MV-4-11 (cell line): ENCODE data around the gene KRTAP23-1.

Experiments used
- DNase-seq: peaks from one replicate; lab custom pipeline; 2025; lab: John Stamatoyannopoulos, UW

KRTAP23-1 gene

GRCh38 chr21:30306884-30307283 is 41.5 kb downstream of the KRTAP23-1 start:
- no peak for DNase-seq

GRCh38 chr21:30305136-30305535 is 43.3 kb downstream of the KRTAP23-1 start:
- DNase-seq, result no peak
